ENCODE results near the gene IRF2BP2. TPM values are rescaled to one million over a fixed set of nuclear protein-coding genes. Genes with fewer than 3 reads are reported as not detected.

The IRF2BP2 gene
- total RNA-seq: 100 to 1,000 TPM; 121 to 149 (median 137) TPM

GRCh38 chr1:234610061-234610665, at the start of gene IRF2BP2:
Gene IRF2BP2, minus strand, starts transcription at chr1:234610178. Its CDS starts 684 bp downstream, at chr1:234609494.
- WGBS, 2 donors: 0 to 1% methylated on average over 26 to 29 of the region's 62 CpGs
- peak; percentile 79 to 96 for DNase-seq (ENCODE audit: low spot score in 2 of 2)
- H3K4me3 ChIP-seq (ENCODE audit: low read depth, poor library complexity, severe bottlenecking): peak within 1 kb of the TSS; percentile 85
- intact Hi-C loops (cut with DNase I; ENCODE audit: low total_unique reads): loop anchor here (5.0 kb wide), 1 partner anchor 112 kb away; no protein-coding TSS in a partner anchor
- TF ChIP-seq, protein P1, sequence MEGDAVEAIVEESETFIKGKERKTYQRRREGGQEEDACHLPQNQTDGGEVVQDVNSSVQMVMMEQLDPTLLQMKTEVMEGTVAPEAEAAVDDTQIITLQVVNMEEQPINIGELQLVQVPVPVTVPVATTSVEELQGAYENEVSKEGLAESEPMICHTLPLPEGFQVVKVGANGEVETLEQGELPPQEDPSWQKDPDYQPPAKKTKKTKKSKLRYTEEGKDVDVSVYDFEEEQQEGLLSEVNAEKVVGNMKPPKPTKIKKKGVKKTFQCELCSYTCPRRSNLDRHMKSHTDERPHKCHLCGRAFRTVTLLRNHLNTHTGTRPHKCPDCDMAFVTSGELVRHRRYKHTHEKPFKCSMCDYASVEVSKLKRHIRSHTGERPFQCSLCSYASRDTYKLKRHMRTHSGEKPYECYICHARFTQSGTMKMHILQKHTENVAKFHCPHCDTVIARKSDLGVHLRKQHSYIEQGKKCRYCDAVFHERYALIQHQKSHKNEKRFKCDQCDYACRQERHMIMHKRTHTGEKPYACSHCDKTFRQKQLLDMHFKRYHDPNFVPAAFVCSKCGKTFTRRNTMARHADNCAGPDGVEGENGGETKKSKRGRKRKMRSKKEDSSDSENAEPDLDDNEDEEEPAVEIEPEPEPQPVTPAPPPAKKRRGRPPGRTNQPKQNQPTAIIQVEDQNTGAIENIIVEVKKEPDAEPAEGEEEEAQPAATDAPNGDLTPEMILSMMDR (IDR thresholded peaks at IDR 0.05): no peak
- TF ChIP-seq POLR2A (IDR thresholded peaks at IDR 0.05): peak in 1 of 2 donors; percentile 33

GRCh38 chr1:234659538-234659937, 49.6 kb upstream of the IRF2BP2 start:
- H3K4me3 ChIP-seq (ENCODE audit: low read depth, poor library complexity, severe bottlenecking): no peak overlapping the region
- TF ChIP-seq POLR2A (IDR thresholded peaks at IDR 0.05): no peak
- TF ChIP-seq, protein P1 (IDR thresholded peaks at IDR 0.05): no peak
- DNase-seq (ENCODE audit: low spot score in 2 of 2): peak in 1 of 2 donors; percentile 77
- intact Hi-C loops (cut with DNase I; ENCODE audit: low total_unique reads): no loop called here
- 72 to 85% methylated on average over 9 of the region's 9 CpGs for WGBS, 2 donors

GRCh38 chr1:234658138-234658537, 48.2 kb upstream of the IRF2BP2 start:
- H3K4me3 ChIP-seq (ENCODE audit: low read depth, poor library complexity, severe bottlenecking): no peak overlapping the region
- DNase-seq (ENCODE audit: low spot score in 2 of 2): peak; percentile 79 to 91
- TF ChIP-seq, protein P1 (IDR thresholded peaks at IDR 0.05): no peak
- TF ChIP-seq POLR2A (IDR thresholded peaks at IDR 0.05): no peak
- intact Hi-C loops (cut with DNase I; ENCODE audit: low total_unique reads): no loop called here
- WGBS, 2 donors: 50 to 51% methylated on average over 3 of the region's 3 CpGs

DNA sequence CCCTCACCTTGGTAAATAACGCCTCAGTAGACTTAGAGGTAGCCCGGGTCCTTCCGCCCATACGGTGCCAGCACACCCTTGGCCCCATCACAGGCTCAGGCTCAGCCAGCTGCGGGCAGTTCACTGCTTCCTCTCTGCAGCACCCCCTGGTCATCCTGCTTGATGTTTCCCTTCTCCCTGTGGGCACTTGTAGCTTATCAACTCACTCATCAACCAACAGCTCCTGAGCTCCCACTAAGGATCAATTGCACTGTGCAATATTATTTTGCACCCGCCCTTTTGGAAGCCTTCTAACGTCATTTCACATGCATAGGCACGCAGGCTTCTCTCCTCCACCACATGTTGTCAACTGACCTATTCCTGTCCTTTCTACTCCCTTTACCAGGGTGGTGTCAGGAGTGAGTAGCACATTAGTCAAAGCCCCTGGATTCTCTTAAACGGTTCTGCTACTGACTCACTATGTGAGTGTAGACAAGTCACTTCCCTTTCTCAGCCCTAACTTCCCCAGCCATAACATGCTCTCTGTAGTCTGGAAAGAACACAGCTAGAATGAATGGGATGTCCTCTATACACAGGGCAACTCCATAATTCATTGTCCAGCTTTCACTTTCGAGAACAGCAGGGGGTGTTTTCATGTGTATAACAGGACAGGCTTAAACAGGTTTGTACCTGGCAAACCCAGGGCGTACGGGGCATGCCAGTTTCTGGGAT, 47.1 kb upstream of the IRF2BP2 start:
- WGBS, 2 donors: 37 to 45% methylated on average over 12 of the region's 12 CpGs
- H3K4me3 ChIP-seq (ENCODE audit: low read depth, poor library complexity, severe bottlenecking): no peak overlapping the region
- intact Hi-C loops (cut with DNase I; ENCODE audit: low total_unique reads): no loop called here
- peak; percentile 55 to 85 for DNase-seq (ENCODE audit: low spot score in 2 of 2)
- TF ChIP-seq, protein P1 (IDR thresholded peaks at IDR 0.05): no peak
- TF ChIP-seq POLR2A (IDR thresholded peaks at IDR 0.05): no peak

DNA sequence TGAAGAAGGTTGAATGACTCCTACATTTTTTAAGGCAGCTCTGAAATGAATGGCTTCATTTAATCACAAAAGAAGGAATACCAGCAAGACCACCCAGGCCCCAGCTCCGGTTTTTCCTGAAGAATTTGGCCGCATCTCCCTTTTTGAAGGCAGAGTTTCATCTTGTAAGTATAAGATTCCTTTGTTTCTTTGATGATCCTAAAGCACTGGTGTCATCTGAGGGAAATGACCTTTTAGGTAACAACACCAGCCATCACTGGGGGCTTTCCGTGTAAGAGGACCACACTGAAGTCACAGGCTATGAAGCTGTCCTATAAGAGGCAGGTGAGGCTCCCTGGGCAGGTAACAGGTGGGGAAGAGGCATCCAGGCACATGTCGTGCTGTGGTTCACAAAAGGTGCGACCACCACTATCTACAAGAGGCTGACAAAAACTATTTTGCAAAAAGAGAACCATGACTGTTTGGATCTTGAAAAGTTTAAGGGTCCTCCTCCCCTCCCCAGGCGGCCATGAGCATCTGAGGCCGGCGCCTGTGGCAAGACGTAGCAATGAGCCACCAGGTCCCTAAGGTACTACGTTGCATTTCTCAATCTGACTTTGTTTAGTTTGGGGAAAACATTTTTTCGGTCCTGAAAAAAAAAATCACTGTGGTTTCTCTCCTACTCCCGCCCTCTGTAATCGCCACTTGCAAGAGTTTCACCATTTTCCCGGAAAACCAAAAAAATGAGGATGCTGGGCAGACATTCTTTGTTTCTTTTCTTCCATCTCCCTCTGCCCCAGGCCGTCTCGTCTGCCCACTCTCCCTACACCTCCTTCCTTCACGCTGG, 46.3 kb upstream of the IRF2BP2 start:
- TF ChIP-seq, protein P1 (IDR thresholded peaks at IDR 0.05): no peak
- no peak for TF ChIP-seq POLR2A (IDR thresholded peaks at IDR 0.05)
- WGBS, 2 donors: 59 to 67% methylated on average over 17 of the region's 17 CpGs
- H3K4me3 ChIP-seq (ENCODE audit: low read depth, poor library complexity, severe bottlenecking): no peak overlapping the region
- intact Hi-C loops (cut with DNase I; ENCODE audit: low total_unique reads): no loop called here
- DNase-seq (ENCODE audit: low spot score in 2 of 2): no peak

Measured in lower leg skin (tissue), 4 donors.